GM19193 (cell line): Measurements from ENCODE around the gene EPC2.

Experiments
- POLR2A ChIP-seq: IDR thresholded peaks from 4 replicates; pipeline ENCODE4 v1.6.1; 2011; ENCODE audit not compliant: insufficient read depth, insufficient read length; ENCODE audit errors: extremely low read depth

EPC2 gene

DNA sequence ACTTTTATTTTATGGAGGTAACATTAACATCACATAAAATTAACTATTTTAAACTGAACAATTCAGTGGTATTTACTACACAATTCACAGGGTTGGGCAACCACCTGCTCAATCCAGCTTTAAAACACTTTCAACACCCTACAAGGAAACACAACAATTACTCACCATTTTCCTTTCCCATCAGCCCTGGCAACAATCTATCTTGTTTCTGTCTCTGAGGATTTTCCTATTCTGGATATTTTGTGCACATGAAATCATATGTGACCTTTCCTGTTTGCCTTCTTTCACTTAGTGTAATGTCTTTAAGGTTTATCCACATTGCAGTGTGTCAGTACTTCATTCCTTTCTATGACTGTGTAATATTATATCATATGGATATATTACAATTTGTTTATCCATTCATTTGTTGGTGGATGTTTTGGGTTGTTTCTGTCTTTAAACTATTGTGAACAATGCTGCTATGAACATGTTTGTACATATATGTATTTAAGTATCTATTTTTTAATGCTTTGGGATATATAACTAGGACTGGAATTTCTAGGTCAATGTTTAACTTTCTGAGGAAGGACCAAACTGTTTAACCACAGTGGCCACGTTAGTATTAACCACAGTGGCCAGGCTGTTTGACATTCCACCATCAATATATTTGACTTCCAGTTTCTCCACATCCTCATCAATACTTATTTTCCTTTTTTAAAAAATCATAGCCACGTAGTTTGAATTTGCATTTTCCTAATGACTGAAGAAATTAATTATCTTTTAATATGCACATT is 158.1 kb downstream of the EPC2 start:
- TF ChIP-seq POLR2A: no peak

DNA sequence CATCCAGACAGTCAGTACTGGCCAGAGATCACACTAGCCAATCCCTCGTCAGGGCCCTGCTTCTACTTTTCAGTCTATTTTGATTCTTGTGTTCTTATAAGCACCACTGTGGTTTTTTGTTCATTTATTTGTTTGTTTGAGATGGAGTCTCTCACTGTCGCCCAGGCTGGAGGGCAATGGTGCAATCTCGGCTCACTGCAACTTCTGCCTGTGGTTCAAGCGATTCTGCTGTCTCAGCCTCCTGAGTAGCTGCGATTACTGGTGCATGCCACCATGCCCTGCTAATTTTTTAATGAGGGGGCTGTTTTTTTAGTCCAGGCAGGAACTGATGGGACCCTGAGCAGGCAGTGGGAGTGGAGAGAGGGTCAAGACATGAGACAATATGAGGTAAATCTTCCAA is 165.5 kb downstream of the EPC2 start:
- TF ChIP-seq POLR2A: no peak

DNA sequence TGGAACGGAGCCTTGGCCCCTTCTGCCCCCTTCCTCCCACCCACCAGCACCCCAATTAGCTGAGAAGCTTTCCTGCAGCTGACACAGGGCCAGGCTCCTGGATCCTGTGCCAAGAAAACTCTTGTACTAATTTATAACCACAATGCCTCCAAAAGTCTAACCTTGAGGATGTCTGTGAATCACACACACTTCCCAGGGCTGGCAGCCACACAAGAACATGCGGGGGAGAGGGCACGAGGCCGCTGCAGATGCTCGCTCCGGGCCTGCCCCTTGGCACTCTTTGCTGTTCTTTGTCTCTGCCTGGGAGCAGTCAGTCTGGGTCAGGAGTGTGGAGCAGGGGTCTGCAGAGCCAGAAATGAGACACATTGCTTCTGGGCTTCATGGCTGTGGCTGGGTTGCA is 167.8 kb downstream of the EPC2 start:
- TF ChIP-seq POLR2A: no peak

DNA sequence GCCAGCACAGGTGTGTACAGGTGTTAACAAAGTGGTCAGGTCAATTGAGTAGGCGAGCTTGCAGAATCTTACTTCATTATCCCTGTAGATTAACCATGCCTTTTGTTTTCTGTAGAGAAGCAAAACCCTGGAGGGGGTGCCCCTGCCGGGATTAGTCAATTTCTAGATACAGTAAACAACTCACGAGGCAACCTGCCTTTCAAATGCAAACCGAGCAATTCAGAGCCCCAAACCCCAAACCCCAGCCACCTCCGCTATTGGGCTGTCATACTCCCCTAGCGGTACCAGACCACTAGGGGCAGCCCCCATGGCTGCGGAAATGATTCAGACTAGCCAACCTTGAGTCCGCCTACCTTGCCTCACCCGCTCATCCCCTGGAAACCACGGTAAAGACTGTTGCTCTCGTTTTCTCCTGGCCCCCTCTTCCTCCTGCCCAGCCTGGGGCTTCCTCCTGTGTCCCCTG is 169.1 kb downstream of the EPC2 start:
- no peak for TF ChIP-seq POLR2A

DNA sequence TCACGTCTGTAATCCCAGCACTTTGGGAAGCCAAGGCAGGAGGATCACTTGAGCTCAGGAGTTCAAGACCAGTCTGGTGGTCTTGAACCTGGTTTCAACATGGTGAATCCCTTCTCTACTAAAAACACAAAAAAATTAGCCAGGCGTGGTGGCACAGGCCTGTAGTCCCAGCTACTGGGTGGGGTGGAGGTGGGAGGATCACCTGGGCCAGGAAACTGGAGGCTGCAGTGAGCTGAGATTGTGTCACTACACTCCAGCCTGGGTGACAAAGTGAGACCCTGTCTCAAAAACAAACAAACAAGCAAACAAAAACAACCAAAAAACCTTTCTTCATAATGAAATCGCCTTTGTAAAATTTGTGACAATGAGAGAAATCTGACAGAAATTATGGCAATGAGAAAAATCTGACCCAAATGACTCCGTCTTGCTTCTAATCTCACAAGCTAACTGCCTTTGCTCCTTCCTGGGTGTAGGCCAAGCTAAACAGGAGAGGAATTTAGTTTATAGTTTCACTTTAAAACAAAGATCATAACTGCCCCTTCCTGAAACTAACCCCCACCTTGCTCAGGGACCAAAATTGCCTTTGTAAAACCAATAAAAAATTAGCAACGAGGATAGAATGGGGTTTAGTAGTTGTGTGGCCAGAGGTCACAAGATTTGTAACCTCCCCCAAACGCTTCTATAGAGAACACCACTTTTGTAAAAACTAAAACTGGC is 169.8 kb downstream of the EPC2 start:
- no peak for TF ChIP-seq POLR2A

DNA sequence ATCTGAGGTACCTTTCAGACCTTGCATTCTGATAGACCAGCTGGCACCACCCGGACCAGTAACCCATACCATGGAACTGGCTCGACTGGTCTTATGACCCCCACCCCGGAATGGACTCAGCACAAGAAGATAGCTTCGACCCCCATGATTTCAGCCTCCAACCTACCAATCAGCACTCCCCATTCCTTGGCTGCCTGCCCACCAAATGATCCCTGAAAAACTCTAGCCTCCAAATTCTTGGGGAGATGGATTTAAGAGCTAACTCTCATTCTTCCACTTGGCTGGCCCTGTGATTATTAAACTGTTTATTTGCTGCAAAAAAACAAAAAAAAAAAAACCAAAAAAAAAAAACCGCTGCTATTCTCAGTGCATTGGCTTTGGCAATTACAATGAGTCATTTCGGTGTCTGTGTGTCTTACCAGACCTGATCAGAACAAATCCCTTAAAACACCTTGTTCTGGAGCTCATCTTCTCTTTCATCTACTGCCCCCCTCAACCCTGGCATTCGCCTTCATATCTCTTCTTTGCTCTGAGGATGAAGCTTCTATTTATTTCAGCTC is 170.4 kb downstream of the EPC2 start:
- no peak for TF ChIP-seq POLR2A

DNA sequence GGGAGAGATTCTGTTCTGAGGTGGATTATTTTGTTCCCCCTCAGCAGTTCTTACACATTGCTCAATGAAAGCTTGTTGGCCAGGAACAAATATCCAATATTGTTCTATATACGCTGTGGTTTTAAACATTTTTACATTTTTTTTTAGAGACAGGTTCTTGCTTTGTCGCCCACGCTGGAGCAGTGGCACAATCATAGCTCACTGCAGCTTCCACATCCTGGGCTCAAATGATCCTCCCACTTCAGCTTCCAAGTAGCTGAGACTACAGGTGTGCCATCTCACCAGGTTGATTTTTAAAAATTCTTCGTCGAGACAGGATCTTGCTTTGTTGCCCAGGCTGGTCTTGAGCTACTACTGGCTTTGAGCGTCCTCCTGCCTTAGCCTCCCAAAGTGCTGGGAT is 171.6 kb downstream of the EPC2 start:
- no peak for TF ChIP-seq POLR2A

DNA sequence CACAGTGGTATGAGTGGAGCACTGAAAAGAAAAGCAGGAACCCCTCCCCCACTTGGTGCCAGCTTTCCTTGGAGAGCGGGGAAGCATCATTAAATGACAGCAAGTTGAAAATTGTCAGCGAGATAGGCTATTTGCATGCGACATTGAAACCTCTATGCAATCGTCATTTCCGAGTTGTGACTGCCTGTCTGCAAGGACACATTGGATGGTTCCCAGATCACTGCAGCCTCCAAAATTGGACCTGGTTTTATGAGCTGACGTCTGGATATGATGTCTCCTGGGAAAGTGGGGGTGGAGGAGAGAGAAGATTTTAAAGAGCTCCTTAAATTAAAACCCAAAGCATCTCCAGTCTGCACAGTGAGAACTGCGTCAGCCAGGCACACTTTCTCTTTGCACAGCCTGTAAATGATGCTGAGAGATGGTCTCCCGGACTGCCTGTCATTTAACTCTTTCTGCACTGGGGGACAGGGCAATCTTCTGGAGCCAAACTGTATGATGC is 172.7 kb downstream of the EPC2 start:
- TF ChIP-seq POLR2A: no peak

DNA sequence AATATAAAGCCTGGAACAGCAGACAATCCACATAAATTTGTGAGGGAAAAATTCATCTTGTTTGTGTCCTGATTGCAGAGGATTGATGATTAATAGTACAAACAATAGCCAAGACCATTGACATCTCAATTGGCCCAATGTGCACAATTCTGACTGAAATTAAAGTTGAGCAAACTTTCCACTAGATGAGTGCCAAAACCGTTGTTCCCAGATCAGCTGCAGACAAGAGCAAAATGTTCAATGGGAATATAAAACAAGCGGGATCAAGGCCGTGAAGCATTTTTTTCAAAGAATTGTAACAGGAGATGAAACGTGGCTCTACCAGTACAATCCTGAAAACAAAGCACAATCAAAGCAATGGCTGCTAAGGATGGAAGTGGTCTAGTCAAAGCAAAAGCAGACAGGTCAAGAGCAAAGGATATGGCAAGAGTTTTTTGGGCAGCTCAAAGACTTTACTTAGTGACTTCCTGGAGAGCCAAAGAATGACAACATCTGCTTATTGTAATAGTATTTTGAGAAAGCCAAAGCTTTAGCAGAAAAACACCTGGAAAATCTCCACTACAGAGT is 174.6 kb downstream of the EPC2 start:
- no peak for TF ChIP-seq POLR2A

DNA sequence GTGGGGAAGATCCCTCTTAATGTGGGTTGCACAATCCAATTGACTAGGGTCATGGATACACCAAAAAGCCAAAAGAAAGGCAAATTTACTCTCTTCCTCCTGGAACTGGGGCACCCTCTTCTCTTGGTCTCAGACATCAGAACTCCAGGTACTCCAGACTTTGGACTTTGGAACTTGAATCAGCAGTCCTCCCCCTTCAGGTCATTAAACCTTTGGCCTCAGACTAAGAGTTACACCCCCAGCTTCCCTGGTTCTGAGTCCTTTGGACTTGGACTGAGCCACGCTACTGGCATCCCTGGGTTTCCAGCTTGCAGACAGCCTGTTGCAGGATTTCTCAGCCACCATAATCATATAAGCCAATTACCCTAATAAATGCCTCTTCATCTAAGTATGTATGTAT is 179.6 kb downstream of the EPC2 start:
- TF ChIP-seq POLR2A: no peak

DNA sequence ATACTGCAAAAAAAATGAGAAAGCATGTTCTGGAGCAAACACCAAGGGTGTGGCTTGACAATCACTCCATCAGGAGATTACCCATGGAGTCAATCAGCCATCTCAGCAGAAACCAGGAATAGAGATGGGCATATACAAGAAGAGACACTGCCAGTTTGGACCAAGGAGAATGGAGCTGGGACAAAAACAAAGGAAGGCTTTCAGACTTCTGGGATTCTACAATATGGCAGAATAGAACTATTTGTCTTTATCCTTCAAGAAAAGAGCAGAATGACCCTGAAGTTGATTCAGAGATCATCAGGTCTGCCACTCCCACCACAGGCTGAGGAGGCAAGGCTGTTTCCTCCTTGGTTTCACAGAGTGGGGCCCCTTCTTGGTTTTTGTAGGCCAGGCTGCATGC is 182.2 kb downstream of the EPC2 start:
- TF ChIP-seq POLR2A: no peak

DNA sequence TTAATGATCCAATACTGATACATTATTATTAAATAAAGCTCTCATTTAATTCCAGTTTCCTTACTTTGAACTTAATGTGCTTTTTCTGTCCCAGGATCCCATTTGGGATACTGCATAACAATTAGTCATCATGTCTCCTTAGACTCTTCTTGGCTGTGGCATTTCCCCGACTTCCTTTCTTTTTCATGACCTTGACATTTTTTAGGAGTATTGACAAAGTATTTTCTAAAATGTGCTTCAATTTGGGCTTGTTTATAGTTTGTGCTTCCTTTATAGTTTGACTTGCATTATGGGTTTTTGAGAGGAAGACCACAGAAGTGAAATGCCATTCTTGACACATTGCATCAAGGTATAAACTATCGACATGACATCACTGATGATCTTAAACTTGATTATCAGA is 184.4 kb downstream of the EPC2 start:
- TF ChIP-seq POLR2A: no peak

DNA sequence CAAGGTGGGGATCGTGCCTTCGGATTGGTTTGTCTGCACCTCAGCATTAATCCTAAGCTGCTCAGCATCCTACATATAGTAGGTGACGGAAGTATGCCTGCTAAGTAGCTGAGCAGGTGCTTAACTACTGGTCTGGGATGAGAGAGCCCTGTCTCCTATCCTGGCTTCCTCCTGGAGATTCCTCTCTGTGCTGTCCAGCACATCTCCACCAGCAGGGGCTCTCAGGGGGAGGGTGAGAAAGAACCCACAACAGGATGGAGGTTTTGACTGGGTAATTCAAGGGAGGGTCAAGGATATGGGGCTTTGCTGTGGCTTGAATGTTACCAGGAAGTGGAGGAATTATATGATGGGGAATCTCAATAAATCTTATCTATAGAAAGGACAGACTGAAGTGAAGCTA is 185.1 kb downstream of the EPC2 start:
- TF ChIP-seq POLR2A: no peak

DNA sequence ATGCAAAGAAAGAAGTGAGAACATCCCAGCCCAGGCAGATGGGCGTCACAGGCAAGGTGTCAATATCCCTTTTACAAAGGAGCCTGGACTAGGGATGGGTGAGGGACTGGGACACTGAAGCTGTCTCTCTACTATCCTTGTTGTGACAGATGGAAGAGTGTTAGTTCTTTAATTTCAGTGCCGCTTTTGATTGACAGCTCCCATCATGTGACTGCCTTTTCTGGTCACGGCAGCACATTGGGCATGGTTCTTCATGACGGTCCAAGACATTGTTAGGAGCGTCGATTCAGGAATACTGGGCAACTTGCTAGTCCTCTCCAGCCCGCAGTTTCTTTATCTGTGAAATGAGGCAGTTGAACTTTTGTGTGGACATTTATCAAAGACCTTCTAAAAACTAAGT is 188.1 kb downstream of the EPC2 start:
- no peak for TF ChIP-seq POLR2A
